NB4 (cell line): ENCODE results near the gene SHROOM2.

ENCODE experiments used
- DNase-seq: peaks from one replicate; pipeline ENCODE4 v3.0.0; 2010; ENCODE audit warnings: low read depth
- H3K4me3 ChIP-seq: one replicate; pipeline ENCODE4 v1.5.1; 2011; ENCODE audit warnings: mild to moderate bottlenecking, low read depth, low read length, moderate library complexity
- CTCF ChIP-seq: IDR thresholded peaks from one replicate; pipeline ENCODE4 v1.5.1; 2012; ENCODE audit warnings: low read depth, low read length
- MAX ChIP-seq: IDR thresholded peaks from 2 replicates; pipeline ENCODE4 v1.6.1; 2011; ENCODE audit warnings: low read depth, low read length
- MYC ChIP-seq: IDR thresholded peaks from 2 replicates; pipeline ENCODE4 v1.6.1; 2011; ENCODE audit warnings: low read depth, low read length
- POLR2A ChIP-seq: IDR thresholded peaks from 2 replicates; pipeline ENCODE4 v1.6.1; 2011; ENCODE audit warnings: mild to moderate bottlenecking; ENCODE audit not compliant: insufficient read length; ENCODE audit errors: extremely low read depth

Gene SHROOM2

GRCh38 chrX:9875801-9876200, 89.6 kb downstream of the SHROOM2 start:
- TF ChIP-seq MAX (no peak), POLR2A (no peak), CTCF (no peak), MYC (no peak)

GRCh38 chrX:9876201-9876600, 90.0 kb downstream of the SHROOM2 start:
- no peak for DNase-seq
- TF ChIP-seq CTCF: no peak
- TF ChIP-seq MYC: no peak
- no peak for TF ChIP-seq POLR2A
- TF ChIP-seq MAX: no peak
- no peak overlapping the region for H3K4me3 ChIP-seq

More at GRCh38 chrX:9875801-9876200, 89.6 kb downstream of the SHROOM2 start:
- DNase-seq: no peak
- H3K4me3 ChIP-seq: no peak overlapping the region

- DNase-seq: no peak
- no peak overlapping the region for H3K4me3 ChIP-seq
- TF ChIP-seq MYC (no peak), CTCF (no peak), POLR2A (no peak), MAX (no peak)
These were observed 92.1 kb downstream of the SHROOM2 start for GRCh38 chrX:9878146-9878820.

- no peak overlapping the region for H3K4me3 ChIP-seq
- no peak for TF ChIP-seq POLR2A
- DNase-seq: no peak
These were observed 94.0 kb downstream of the SHROOM2 start for GRCh38 chrX:9880237-9880636.

GRCh38 chrX:9880870-9881269, 94.6 kb downstream of the SHROOM2 start:
- no peak overlapping the region for H3K4me3 ChIP-seq
- TF ChIP-seq POLR2A (no peak), CTCF (no peak), MAX (no peak), MYC (no peak)

GRCh38 chrX:9882669-9883446, 96.6 kb downstream of the SHROOM2 start:
- no peak overlapping the region for H3K4me3 ChIP-seq
- peak; percentile 58 for DNase-seq
- peak; percentile 23 for TF ChIP-seq CTCF
- no peak for TF ChIP-seq POLR2A
- no peak for TF ChIP-seq MYC
- TF ChIP-seq MAX: no peak

More at GRCh38 chrX:9880870-9881269, 94.6 kb downstream of the SHROOM2 start:
- DNase-seq: no peak
